Lower lobe of right lung (tissue), 2 donors: ENCODE measurements around the gene HDGFL2. TPM values are rescaled to one million over a fixed set of nuclear protein-coding genes. Genes with fewer than 3 reads are reported as not detected.
A peak's percentile ranks its signal among the peaks of the same experiment; 100 is the strongest.

ENCODE experiments used
- ATAC-seq, 2 donors: fragments of 200-7000 bp; cut with Tn5 transposase; one replicate each; pipeline ENCODE4 v1.9.1; 2020 to 2022; ENCODE audit warnings: mild to moderate bottlenecking in 2 of 2, moderate library complexity in 2 of 2
- DNase-seq: peaks from one replicate; pipeline ENCODE4 v3.0.0-alpha.2; 2020
- H3K27ac ChIP-seq: fragments of 200-600 bp; one replicate; pipeline ENCODE4 v1.8.0; 2022
- H3K27me3 ChIP-seq: fragments of 200-600 bp; one replicate; pipeline ENCODE4 v1.8.0; 2022; ENCODE audit warnings: low read depth
- H3K36me3 ChIP-seq: fragments of 200-600 bp; one replicate; pipeline ENCODE4 v1.8.0; 2022; ENCODE audit warnings: mild to moderate bottlenecking
- H3K4me1 ChIP-seq: fragments of 200-600 bp; one replicate; pipeline ENCODE4 v1.8.0; 2022
- H3K4me3 ChIP-seq: fragments of 200-600 bp; one replicate; pipeline ENCODE4 v1.8.0; 2022; ENCODE audit warnings: mild to moderate bottlenecking
- H3K9me3 ChIP-seq: fragments of 200-600 bp; one replicate; pipeline ENCODE4 v1.8.0; 2022
- CTCF ChIP-seq: fragments of 200-600 bp; IDR thresholded peaks from one replicate; pipeline ENCODE4 v1.8.0; 2022; ENCODE audit warnings: antibody characterized with exemption, mild to moderate bottlenecking
- intact Hi-C: fragments of 100-400 bp; cut with DNase I; formaldehyde crosslinking; loops from one replicate; pipeline ENCODE4 v1.11.0; 2022
- total RNA-seq: library from RNA; stranded (reverse); fragmentation: NEBNext Ultra II Directional; extraction: Animal tissue kit (Norgen Biotek cat#: 25700); gene quantifications from one replicate; pipeline ENCODE4 v1.2.1, GENCODE V29; 2021
- donor health status: DM: no; HTN: yes; CAD: no; lungs with severe emphysema.

HDGFL2 gene
- total RNA-seq, 1 donor from 2014 or later: 29.4 TPM

- no peak overlapping the region for H3K4me3 ChIP-seq
- H3K4me1 ChIP-seq: no peaks in the 10 kb centered on the region
- H3K27ac ChIP-seq: no peak overlapping the region
- H3K36me3 ChIP-seq: peaks cover 46% of the 10 kb centered on the region
- no peak for ATAC-seq
- no peaks in the 10 kb centered on the region for H3K27me3 ChIP-seq
- no peak for DNase-seq
- no peak for TF ChIP-seq CTCF
- intact Hi-C loops: no loop called here
- H3K9me3 ChIP-seq: no peaks in the 10 kb centered on the region
Observed at GRCh38 chr19:4504297-4504701, 32.2 kb downstream of the HDGFL2 start.

DNA sequence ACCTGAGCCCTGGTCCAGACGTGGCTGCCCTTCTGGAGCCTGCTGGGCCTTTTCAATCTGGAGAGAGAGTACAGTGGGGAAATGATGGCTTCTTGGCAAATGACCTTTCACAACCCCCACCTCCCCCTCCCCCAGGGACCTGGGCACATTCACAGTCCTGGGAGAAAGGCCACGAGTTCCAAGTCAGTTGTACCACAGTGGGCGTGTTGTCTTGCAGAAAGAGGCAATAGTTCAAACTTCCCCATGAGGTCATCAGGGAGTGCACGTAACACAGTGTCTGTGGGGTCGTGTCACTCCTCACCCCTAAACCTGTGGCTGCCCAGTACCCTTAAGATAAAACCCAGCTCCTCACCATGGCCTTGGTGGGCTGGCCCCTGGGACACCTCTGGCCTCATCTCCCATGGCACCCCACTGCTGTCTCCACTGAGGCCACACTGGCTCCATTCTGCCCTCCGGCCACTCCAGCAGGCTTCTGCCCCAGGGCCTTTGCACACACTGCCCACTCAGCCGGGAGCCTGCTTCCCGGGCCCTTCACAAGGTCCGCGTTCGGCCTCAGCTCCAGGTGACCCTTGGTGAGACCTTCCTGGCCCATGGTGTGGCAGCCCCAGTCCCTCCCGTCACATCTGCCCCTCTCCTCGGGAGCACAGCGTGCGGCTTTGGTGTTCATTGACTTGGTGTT, 32.9 kb downstream of the HDGFL2 start:
- Histone ChIP-seq H3K9me3 (no peaks in the 10 kb centered on the region), H3K4me3 (no peak overlapping the region), H3K36me3 (peaks cover 38% of the 10 kb centered on the region), H3K27ac (no peak overlapping the region), H3K4me1 (no peaks in the 10 kb centered on the region), H3K27me3 (no peaks in the 10 kb centered on the region)
- ATAC-seq: peak in 1 of 2 donors; percentile 7
- no peak for DNase-seq
- intact Hi-C loops: no loop called here
- no peak for TF ChIP-seq CTCF

GRCh38 chr19:4505570-4506448, 33.7 kb downstream of the HDGFL2 start:
- Histone ChIP-seq H3K27me3 (no peaks in the 10 kb centered on the region), H3K36me3 (peaks cover 30% of the 10 kb centered on the region), H3K4me1 (no peaks in the 10 kb centered on the region), H3K27ac (no peak overlapping the region), H3K4me3 (no peak overlapping the region), H3K9me3 (no peaks in the 10 kb centered on the region)
- no peak for TF ChIP-seq CTCF
- no peak for ATAC-seq
- no peak for DNase-seq
- intact Hi-C loops: no loop called here

DNA sequence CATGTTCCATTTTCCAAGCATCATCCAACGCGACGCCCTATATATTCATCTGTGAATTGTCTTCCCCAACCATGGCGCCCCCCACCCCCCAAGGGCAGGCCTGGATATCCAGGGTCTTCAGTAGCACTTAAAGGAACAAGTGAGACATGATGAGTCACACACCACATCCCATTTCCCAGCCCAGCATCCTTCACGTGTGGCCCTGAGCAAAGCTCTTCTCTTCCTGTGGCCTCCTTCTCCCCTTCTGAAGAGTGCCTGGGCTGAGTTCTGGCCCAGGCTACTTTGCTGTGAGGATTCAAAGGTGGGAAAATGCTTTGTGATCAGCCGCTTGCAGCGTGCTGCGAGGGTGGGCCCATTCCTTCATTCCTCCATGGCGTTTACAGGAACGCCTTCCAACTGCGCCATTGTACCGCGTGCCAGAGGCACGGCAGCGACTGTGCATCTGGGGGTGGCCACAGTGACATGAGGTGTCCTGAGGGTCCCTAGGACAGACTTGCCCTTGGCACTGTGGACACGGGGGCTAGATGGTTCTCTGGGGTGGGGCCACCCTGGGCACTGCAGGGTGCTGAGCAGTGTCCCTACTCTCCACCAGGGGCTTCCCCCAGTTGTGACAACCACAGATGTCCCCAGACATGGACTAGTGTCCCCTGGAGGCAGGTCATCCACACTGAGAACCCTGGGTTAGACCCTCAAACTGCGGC, 34.5 kb downstream of the HDGFL2 start:
- Histone ChIP-seq H3K27ac (no peak overlapping the region), H3K4me1 (no peaks in the 10 kb centered on the region), H3K9me3 (no peaks in the 10 kb centered on the region), H3K27me3 (no peaks in the 10 kb centered on the region), H3K4me3 (no peak overlapping the region), H3K36me3 (peaks cover 23% of the 10 kb centered on the region)
- no peak for TF ChIP-seq CTCF
- ATAC-seq (no peak), DNase-seq (no peak)
- intact Hi-C loops: no loop called here

DNA sequence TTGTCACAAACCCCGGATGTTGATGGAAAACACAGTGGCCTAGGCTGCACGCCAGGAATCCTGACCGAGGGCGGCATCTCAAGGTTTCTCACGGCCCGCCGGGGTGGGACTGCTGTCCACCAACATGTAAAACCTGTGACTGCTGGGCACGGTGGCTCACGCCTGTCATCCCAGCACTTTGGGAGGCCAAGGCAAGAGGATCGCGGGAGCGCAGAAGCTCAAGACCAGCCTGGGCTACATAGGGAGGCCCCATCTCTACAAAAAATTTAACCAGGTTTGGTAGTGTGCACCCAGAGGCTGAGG, 35.0 kb downstream of the HDGFL2 start:
- no peaks in the 10 kb centered on the region for H3K4me1 ChIP-seq
- no peak overlapping the region for H3K4me3 ChIP-seq
- TF ChIP-seq CTCF: no peak
- intact Hi-C loops: no loop called here
- no peaks in the 10 kb centered on the region for H3K27me3 ChIP-seq
- no peak overlapping the region for H3K27ac ChIP-seq
- ATAC-seq: no peak
- no peak for DNase-seq
- H3K9me3 ChIP-seq: no peaks in the 10 kb centered on the region
- H3K36me3 ChIP-seq: peaks cover 17% of the 10 kb centered on the region
